Measurements from ENCODE around the gene FTO. TPM values are rescaled to one million over a fixed set of nuclear protein-coding genes. Genes with fewer than 3 reads are reported as not detected.

FTO gene
- total and polyA plus RNA-seq, 2 of the 8 experiments (the other 6 are each of a cell fraction or from before 2014, with no cell fraction given), result 34.5 to 59.8 TPM

- CTCF ChIA-PET (ENCODE audit: partially characterized antibody), result interaction anchor here (0.7 kb wide), 1 partner anchor 15 kb away, joined by 3 read pairs; no protein-coding TSS in a partner anchor
- no peak overlapping the region for H4K91ac ChIP-seq (replicated peaks; ENCODE audit: insufficient read length, low read length)
- no peak for FAIRE-seq
- no peak overlapping the region for H3K4me2 ChIP-seq (ENCODE audit: insufficient read depth in 1 of 2, low read depth in 2 of 2, low read length in 2 of 2)
- no peaks in the 10 kb centered on the region for H4K20me1 ChIP-seq (replicated peaks in 1 of 2; ENCODE audit: control insufficient read depth in 1 of 2, insufficient read depth in 2 of 2, low read length in 2 of 2)
- no peaks in the 10 kb centered on the region for H3K79me1 ChIP-seq (ENCODE audit: low read depth, low read length)
- H3K27me3 ChIP-seq (replicated peaks in 1 of 4; ENCODE audit: control insufficient read depth in 3 of 4, extremely low read depth in 1 of 4, insufficient read depth in 3 of 4, low read length in 3 of 4), result no peaks in the 10 kb centered on the region
- no peaks in the 10 kb centered on the region for H3K79me2 ChIP-seq (ENCODE audit: control insufficient read depth in 1 of 2, insufficient read depth in 2 of 2, low read length in 2 of 2)
- H3K14ac ChIP-seq (ENCODE audit: insufficient read length), result no peak overlapping the region
- no peak overlapping the region for H2BK20ac ChIP-seq (ENCODE audit: low read length)
- H3K27ac ChIP-seq (ENCODE audit: low read depth, low read length), result no peak overlapping the region
- 89% methylated on average over 5 of the region's 5 CpGs; no CpG with 5 or more reads in 1 of the 2 experiments for whole genome bisulfite sequencing, 2 experiments (ENCODE audit: extremely low coverage in 1 of 2, insufficient coverage in 1 of 2, insufficient read length in 1 of 2, insufficient replicate concordance in 2 of 2, low coverage in 1 of 2, low lambda C conversion rate in 2 of 2, missing lambda C conversion rate in 1 of 2)
- no peak overlapping the region for H3K56ac ChIP-seq (replicated peaks; ENCODE audit: insufficient read length, low read depth, low read length)
- H3K4ac ChIP-seq (replicated peaks; ENCODE audit: insufficient read length, low read depth, low read length), result no peak overlapping the region
- H3K23me2 ChIP-seq (ENCODE audit: low read depth, low read length), result no peaks in the 10 kb centered on the region
- no peak overlapping the region for H4K5ac ChIP-seq (ENCODE audit: insufficient read length, low read depth, low read length)
- TF ChIP-seq ATF3 (IDR thresholded peaks at IDR 0.05; ENCODE audit: insufficient read depth, low read depth, low read length) (no peak), RFX5 (IDR thresholded peaks at IDR 0.05; ENCODE audit: borderline replicate concordance, low read depth, low read length) (no peak), CBX8 (IDR thresholded peaks at IDR 0.05; ENCODE audit: borderline replicate concordance, low read depth, low read length) (no peak)
- H3K36me3 ChIP-seq (ENCODE audit: control insufficient read depth in 2 of 4, insufficient read depth in 4 of 4, low read length in 3 of 4), result peaks cover 0 to 12% (median 4%) of the 10 kb centered on the region in 4 experiments; a peak in 3 of 8 replicates
- H2BK5ac ChIP-seq (ENCODE audit: low read depth, low read length), result no peak overlapping the region
- no peak overlapping the region for H2BK12ac ChIP-seq (ENCODE audit: low read depth, low read length)
- no peak overlapping the region for H3K4me3 ChIP-seq (ENCODE audit: extremely low read depth in 1 of 4, insufficient read depth in 2 of 4, low read depth in 3 of 4, low read length in 4 of 4)
- no peak overlapping the region for H4K8ac ChIP-seq (ENCODE audit: extremely low read depth, insufficient read depth, low read length)
- H3K9ac ChIP-seq (replicated peaks in 1 of 4; ENCODE audit: extremely low read depth in 1 of 4, low read depth in 3 of 4, low read length in 3 of 4), result no peak overlapping the region
- H3K9me3 ChIP-seq (ENCODE audit: insufficient read depth in 2 of 2, low read depth in 1 of 2, low read length in 1 of 2), result peaks cover 0 to 13% of the 10 kb centered on the region in 2 experiments; a peak in 1 of 4 replicates
- no peak overlapping the region for H3K23ac ChIP-seq (ENCODE audit: insufficient read length)
- POLR2A ChIA-PET (ENCODE audit: partially characterized antibody), result interaction anchor here (0.6 kb wide), 1 partner anchor 14 kb away, joined by 4 read pairs; no protein-coding TSS in a partner anchor
- H2AFZ ChIP-seq (ENCODE audit: low read length), result no peak overlapping the region
- H3K18ac ChIP-seq (ENCODE audit: extremely low read depth, low read length), result no peak overlapping the region
- no peak overlapping the region for H2AK5ac ChIP-seq (ENCODE audit: low read depth, low read length)
- H3K4me1 ChIP-seq (replicated peaks in 1 of 4; ENCODE audit: control insufficient read depth in 3 of 4, insufficient read depth in 4 of 4, low read length in 3 of 4), result no peaks in the 10 kb centered on the region
- H2BK15ac ChIP-seq (ENCODE audit: low read length), result no peak overlapping the region
- H2BK120ac ChIP-seq (replicated peaks; ENCODE audit: low read depth, low read length), result no peak overlapping the region
- DNase-seq (ENCODE audit: low read depth in 1 of 2, low spot score in 2 of 2), result no peak
Measured at GRCh38 chr16:53693320-53693719, 10.6 kb upstream of the FTO start.

Measured in H1 (cell line).